Mesenchymal stem cell (in vitro differentiated cells and primary cell): ENCODE measurements around the gene CFAP97.
"Not testable (repeated sequence)": the region's sequence is repeated elsewhere in the genome, so short reads cannot be mapped to it uniquely, and the experiment has no call there.

Experiments used
- DNase-seq: peaks from one replicate; pipeline ENCODE4 v3.0.0-alpha.2; 2013
- H2AFZ ChIP-seq: one replicate; pipeline ENCODE4 v1.6.1; 2013; ENCODE audit warnings: low read depth, mild to moderate bottlenecking, control low read depth, inconsistent platforms, low read length, moderate library complexity
- H2AK5ac ChIP-seq: 2 replicates; pipeline ENCODE4 v1.6.1; 2013; ENCODE audit warnings: low read length, moderate library complexity, mild to moderate bottlenecking, inconsistent platforms; ENCODE audit not compliant: severe bottlenecking
- H2BK120ac ChIP-seq: one replicate; pipeline ENCODE4 v1.6.1; 2013; ENCODE audit warnings: low read depth, mild to moderate bottlenecking, inconsistent platforms, low read length, moderate library complexity
- H2BK12ac ChIP-seq, 2 experiments: one replicate each; pipeline ENCODE4 v1.6.1; 2013; ENCODE audit warnings: inconsistent platforms in 2 of 2, low read length in 2 of 2, mild to moderate bottlenecking in 2 of 2, moderate library complexity in 2 of 2, control low read depth in 1 of 2
- H2BK15ac ChIP-seq: one replicate; pipeline ENCODE4 v1.6.1; 2013; ENCODE audit warnings: mild to moderate bottlenecking, low read depth, inconsistent platforms; ENCODE audit not compliant: poor library complexity, severe bottlenecking
- H2BK5ac ChIP-seq: 2 replicates; pipeline ENCODE4 v1.6.1; 2013; ENCODE audit warnings: low read depth, mild to moderate bottlenecking, low read length, control low read depth, inconsistent platforms; ENCODE audit not compliant: poor library complexity, severe bottlenecking
- H3K14ac ChIP-seq, 2 experiments: one replicate each; pipeline ENCODE4 v1.6.1; 2013; ENCODE audit warnings: inconsistent platforms in 2 of 2, low read length in 2 of 2, control low read depth in 1 of 2, mild to moderate bottlenecking in 1 of 2, moderate library complexity in 1 of 2
- H3K18ac ChIP-seq, 2 experiments: one replicate each; pipeline ENCODE4 v1.6.1; 2013; ENCODE audit warnings: inconsistent platforms in 2 of 2, low read length in 2 of 2, control low read depth in 1 of 2, low read depth in 1 of 2, mild to moderate bottlenecking in 1 of 2
- H3K23ac ChIP-seq, 2 experiments: one replicate each; pipeline ENCODE4 v1.6.1; 2013; ENCODE audit warnings: inconsistent platforms in 2 of 2, low read length in 2 of 2, mild to moderate bottlenecking in 2 of 2, moderate library complexity in 2 of 2, control low read depth in 1 of 2
- H3K27ac ChIP-seq: 2 replicates; pipeline ENCODE4 v1.5.1; 2013; ENCODE audit warnings: mild to moderate bottlenecking, moderate library complexity, low read length, control low read depth, inconsistent platforms; ENCODE audit not compliant: poor library complexity, severe bottlenecking
- H3K27me3 ChIP-seq, 2 experiments: 2 replicates each; pipeline versions ENCODE4 v1.6.1 to v1.7.0; 2013; ENCODE audit warnings: low read length in 2 of 2, mild to moderate bottlenecking in 2 of 2, moderate library complexity in 2 of 2, control low read depth in 1 of 2, inconsistent platforms in 1 of 2; ENCODE audit not compliant: control insufficient read depth in 1 of 2, insufficient read depth in 1 of 2
- H3K36me3 ChIP-seq, 2 experiments: 2 replicates each; pipeline versions ENCODE4 v1.6.1 to v1.7.0; 2013; ENCODE audit warnings: low read length in 2 of 2, control low read depth in 1 of 2, inconsistent platforms in 1 of 2, low read depth in 1 of 2, mild to moderate bottlenecking in 1 of 2; ENCODE audit not compliant: insufficient read depth in 2 of 2, control insufficient read depth in 1 of 2
- H3K4ac ChIP-seq, 2 experiments: one replicate each; pipeline ENCODE4 v1.6.1; 2013; ENCODE audit warnings: inconsistent platforms in 2 of 2, low read length in 2 of 2, mild to moderate bottlenecking in 2 of 2, moderate library complexity in 2 of 2, control low read depth in 1 of 2, low read depth in 1 of 2
- H3K4me1 ChIP-seq: 2 replicates; pipeline ENCODE4 v1.6.1; 2013; ENCODE audit warnings: low read depth, low read length, control low read depth; ENCODE audit not compliant: control insufficient read depth, insufficient read depth
- H3K4me2 ChIP-seq: 2 replicates; pipeline ENCODE4 v1.6.1; 2013; ENCODE audit warnings: low read length, mild to moderate bottlenecking, inconsistent platforms; ENCODE audit not compliant: poor library complexity, severe bottlenecking
- H3K4me3 ChIP-seq, 2 experiments: 2 replicates each; pipeline versions ENCODE4 v1.5.1 to v1.7.0; 2013; ENCODE audit warnings: low read length in 2 of 2, mild to moderate bottlenecking in 2 of 2, control low read depth in 1 of 2, low read depth in 1 of 2; ENCODE audit not compliant: insufficient read depth in 1 of 2
- H3K79me1 ChIP-seq: replicated peaks from 2 replicates; pipeline ENCODE4 v1.6.1; 2013; ENCODE audit warnings: mild to moderate bottlenecking, control low read depth, low read length, inconsistent platforms; ENCODE audit not compliant: poor library complexity, severe bottlenecking
- H3K9ac ChIP-seq: 2 replicates; pipeline ENCODE4 v1.7.0; 2013; ENCODE audit warnings: mild to moderate bottlenecking, low read length, moderate library complexity
- H3K9me3 ChIP-seq: 2 replicates; pipeline ENCODE4 v1.7.0; 2013; ENCODE audit warnings: mild to moderate bottlenecking, low read length; ENCODE audit not compliant: control insufficient read depth
- H4K8ac ChIP-seq: one replicate; pipeline ENCODE4 v1.6.1; 2013; ENCODE audit warnings: inconsistent platforms, mild to moderate bottlenecking, low read length, moderate library complexity
- H4K91ac ChIP-seq: one replicate; pipeline ENCODE4 v1.6.1; 2013; ENCODE audit warnings: mild to moderate bottlenecking, low read length, inconsistent platforms
- WGBS: methylation state at CpG from one replicate; pipeline ENCODE4 v1.1.7; 2013; ENCODE audit warnings: mixed read lengths; 5-methylcytosine and 5-hydroxymethylcytosine counted together

CFAP97 gene

DNA sequence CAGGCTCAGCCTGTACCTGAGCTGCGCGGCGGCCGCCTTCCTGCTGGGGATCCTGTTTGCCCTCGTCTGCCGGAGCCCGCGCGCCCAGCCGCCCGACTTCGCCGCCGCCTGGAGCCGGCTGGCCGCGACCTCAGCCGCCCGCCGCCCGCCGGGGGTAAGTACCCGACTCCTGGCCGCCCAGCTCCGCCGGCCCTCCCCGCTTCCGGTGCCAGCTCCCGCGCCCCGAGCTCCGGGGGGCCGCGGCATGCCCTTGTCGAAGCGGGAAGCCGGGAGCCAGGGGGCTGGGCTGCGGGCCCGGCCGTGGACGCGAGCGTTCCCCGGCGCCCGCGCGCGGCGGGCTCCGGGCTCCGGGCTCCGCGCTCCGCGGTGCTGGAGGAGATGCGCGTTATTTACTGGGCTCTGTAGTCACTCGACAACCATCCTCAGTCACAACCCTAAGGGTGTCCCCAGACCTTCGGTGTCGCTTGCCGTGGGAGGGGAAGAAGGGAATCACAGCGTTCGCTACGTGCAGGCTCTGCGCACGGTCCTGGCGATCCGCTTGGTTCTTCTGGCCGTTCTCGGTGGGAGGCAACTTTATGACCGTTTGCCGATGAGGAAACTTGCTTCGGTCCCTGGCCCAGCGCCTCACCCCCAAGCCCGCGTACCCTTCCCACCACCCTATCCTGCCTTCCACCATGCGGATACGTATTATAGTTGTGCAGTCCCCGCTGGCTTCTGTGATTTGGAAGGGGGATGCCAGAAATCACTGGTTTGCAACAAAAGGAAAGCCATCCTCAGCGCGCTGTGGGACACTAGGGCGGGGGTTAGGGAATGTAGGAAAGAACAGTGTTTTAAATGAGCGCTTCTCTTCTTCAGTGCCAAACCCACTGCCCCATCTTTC, 6.5 kb upstream of the CFAP97 start:
- Histone ChIP-seq H3K9ac (peak overlapping the region; percentile 92), H2BK120ac (peak overlapping the region; percentile 94), H3K27me3 (no peaks in the 10 kb centered on the region), H3K4me1 (peaks cover 10% of the 10 kb centered on the region), H3K4ac (peak overlapping the region; percentile 48 to 76), H2AK5ac (no peak overlapping the region), H2BK12ac (peak overlapping the region; percentile 4 to 94), H3K14ac (peak overlapping the region in 1 of 2 experiments; percentile 80), H3K9me3 (no peaks in the 10 kb centered on the region), H3K18ac (peak overlapping the region; percentile 90 to 93), H2BK5ac (no peak overlapping the region), H3K79me1 (peaks cover 6% of the 10 kb centered on the region), H2BK15ac (peak overlapping the region; percentile 37), H3K36me3 (no peaks in the 10 kb centered on the region), H4K91ac (peak overlapping the region; percentile 18), H3K4me2 (peak overlapping the region; percentile 45), H3K4me3 (peak overlapping the region; percentile 67 to 97), H2AFZ (peak overlapping the region; percentile 74), H4K8ac (peak overlapping the region; percentile 56), H3K23ac (peak overlapping the region in 1 of 2 experiments; percentile 93), H3K27ac (peak overlapping the region; percentile 66)
- under 1% methylated on average over 48 of the region's 84 CpGs for WGBS
- DNase-seq = peak; percentile 71

DNA sequence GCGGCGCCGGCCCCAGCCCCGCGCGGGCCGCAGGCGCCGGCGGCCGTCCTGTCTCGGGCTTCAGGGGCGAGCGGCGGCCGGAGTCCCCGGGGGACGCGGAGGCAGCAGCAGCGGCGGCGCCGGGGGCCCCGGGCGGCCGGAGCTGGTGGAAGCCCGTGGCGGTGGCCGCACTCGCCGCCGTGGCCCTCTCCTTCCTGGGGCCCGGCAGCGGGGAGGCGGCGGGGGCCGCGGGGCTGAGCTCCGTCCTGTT, 6.0 kb upstream of the CFAP97 start:
- DNase-seq, H2AK5ac ChIP-seq, H4K8ac ChIP-seq, H3K27me3 ChIP-seq, H2BK12ac ChIP-seq, H3K4me1 ChIP-seq, H2AFZ ChIP-seq, H2BK5ac ChIP-seq, H3K79me1 ChIP-seq, H3K9me3 ChIP-seq, H3K27ac ChIP-seq, H3K36me3 ChIP-seq: not testable (repeated sequence)
- peak overlapping the region; percentile 18 for H4K91ac ChIP-seq
- H3K4me2 ChIP-seq = peak overlapping the region; percentile 93
- H3K18ac ChIP-seq = peak overlapping the region; percentile 90 to 93
- peak overlapping the region; percentile 92 for H3K9ac ChIP-seq
- H2BK120ac ChIP-seq = peak overlapping the region; percentile 94
- peak overlapping the region; percentile 48 to 76 for H3K4ac ChIP-seq
- H2BK15ac ChIP-seq = peak overlapping the region; percentile 45
- peak overlapping the region in 1 of 2 experiments; percentile 80 for H3K14ac ChIP-seq
- peak overlapping the region; percentile 67 to 97 for H3K4me3 ChIP-seq
- H3K23ac ChIP-seq = peak overlapping the region in 1 of 2 experiments; percentile 85
- 2% methylated on average over 20 of the region's 39 CpGs for WGBS

DNA sequence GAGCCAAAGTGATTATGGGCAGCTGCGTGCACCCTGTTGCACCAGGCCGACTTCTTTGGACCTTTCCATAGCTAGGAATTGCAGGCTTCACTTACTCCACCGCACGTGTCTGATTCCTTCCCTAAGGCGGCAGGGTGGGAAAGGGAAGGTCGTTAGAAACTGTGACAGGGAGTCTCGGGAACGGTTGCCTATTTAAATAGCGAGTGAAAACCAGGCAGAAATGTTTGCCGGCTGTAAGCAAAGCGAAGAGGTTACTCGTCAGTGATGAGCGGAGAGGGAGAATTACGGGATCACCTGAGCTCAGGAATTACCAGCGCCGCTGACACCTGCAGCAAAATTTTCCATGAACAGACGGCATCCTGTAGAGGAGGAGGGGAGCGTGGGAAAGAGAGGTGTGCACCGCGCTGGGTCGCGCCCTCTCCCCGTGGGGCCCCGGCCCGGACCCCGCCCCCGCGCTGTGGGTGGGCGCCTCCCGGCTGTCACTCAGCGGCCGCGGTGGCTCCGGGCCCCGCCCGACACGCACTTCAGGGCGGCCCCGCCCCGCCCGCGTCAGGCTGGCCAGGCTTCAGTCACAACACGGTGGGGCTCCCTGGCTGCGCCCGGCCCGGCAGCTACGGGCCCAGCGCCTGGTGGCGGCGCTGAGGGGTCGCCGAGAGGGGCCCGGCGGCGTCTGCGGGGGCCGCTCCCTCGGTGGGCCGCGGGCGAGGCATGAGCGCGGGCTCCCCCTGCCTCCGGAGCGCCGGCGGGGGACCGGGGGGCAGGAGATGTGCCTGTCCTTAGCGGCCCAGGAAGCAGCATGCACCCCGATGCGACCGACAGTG, 5.4 kb upstream of the CFAP97 start, which contains the start of gene SNX25:
Gene SNX25 (plus strand): TSS at position 568 of the 821 bp plus-strand sequence. CDS start 229 bp downstream, at position 797.
- Histone ChIP-seq H3K14ac (peak within 1 kb of the TSS in 1 of 2 experiments; percentile 80), H3K27ac (peak within 1 kb of the TSS; percentile 66), H3K27me3 (no peaks in the 10 kb centered on the region), H3K18ac (peak within 1 kb of the TSS; percentile 90 to 93), H2AK5ac (no peak within 1 kb of the TSS), H4K8ac (peak within 1 kb of the TSS; percentile 21), H3K9me3 (no peaks in the 10 kb centered on the region), H3K4me2 (peak within 1 kb of the TSS; percentile 93), H2BK12ac (peak within 1 kb of the TSS; percentile 4 to 94), H2BK120ac (peak within 1 kb of the TSS; percentile 94), H2AFZ (peak within 1 kb of the TSS; percentile 74), H3K79me1 (peaks cover 6% of the 10 kb centered on the region), H3K36me3 (no peaks in the 10 kb centered on the region), H4K91ac (peak within 1 kb of the TSS; percentile 29), H3K9ac (peak within 1 kb of the TSS; percentile 92), H3K4me1 (peaks cover 11% of the 10 kb centered on the region), H2BK15ac (peak within 1 kb of the TSS; percentile 45), H3K23ac (peak within 1 kb of the TSS in 1 of 2 experiments; percentile 85), H2BK5ac (no peak within 1 kb of the TSS), H3K4me3 (peak within 1 kb of the TSS; percentile 67 to 97), H3K4ac (peak within 1 kb of the TSS; percentile 48 to 76)
- DNase-seq = peak; percentile 81
- 3% methylated on average over 58 of the region's 72 CpGs for WGBS

DNA sequence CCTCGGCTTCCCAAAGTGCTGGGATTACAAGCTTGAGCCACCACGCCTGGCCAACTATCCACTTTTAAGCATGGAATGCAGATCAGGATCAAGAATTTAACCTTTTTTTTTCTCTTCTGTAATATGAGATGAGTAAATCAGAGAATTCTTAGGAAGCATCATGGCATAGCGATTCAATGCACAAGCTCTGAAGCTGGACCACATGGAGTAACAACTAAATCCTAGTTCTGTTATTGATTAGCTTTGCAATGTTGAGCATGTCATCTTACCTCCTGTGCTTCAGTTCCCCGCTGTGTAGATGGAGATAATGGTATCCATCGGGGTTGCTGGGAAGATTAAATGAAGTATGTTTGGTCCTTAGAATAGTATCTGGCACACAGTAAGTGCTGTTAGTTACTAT, 3.7 kb upstream of the CFAP97 start:
- H4K8ac ChIP-seq = no peak overlapping the region
- no peak overlapping the region for H3K27ac ChIP-seq
- H4K91ac ChIP-seq = no peak overlapping the region
- H2BK5ac ChIP-seq = no peak overlapping the region
- H2AFZ ChIP-seq = no peak overlapping the region
- H2AK5ac ChIP-seq = no peak overlapping the region
- no peak for DNase-seq
- no peak overlapping the region for H3K23ac ChIP-seq
- no peaks in the 10 kb centered on the region for H3K36me3 ChIP-seq
- no peak overlapping the region for H3K18ac ChIP-seq
- no peak overlapping the region for H3K9ac ChIP-seq
- H3K79me1 ChIP-seq = no peaks in the 10 kb centered on the region
- no peak overlapping the region for H3K4me2 ChIP-seq
- no peak overlapping the region for H3K4me3 ChIP-seq
- no peak overlapping the region for H3K14ac ChIP-seq
- H3K4ac ChIP-seq = no peak overlapping the region
- no peak overlapping the region for H2BK120ac ChIP-seq
- H3K27me3 ChIP-seq = no peaks in the 10 kb centered on the region
- H2BK12ac ChIP-seq = no peak overlapping the region
- WGBS = 94% methylated on average over 4 of the region's 5 CpGs
- H3K9me3 ChIP-seq = no peaks in the 10 kb centered on the region
- H3K4me1 ChIP-seq = peaks cover 11% of the 10 kb centered on the region
- no peak overlapping the region for H2BK15ac ChIP-seq
